Measurements from ENCODE around the gene NPAS2. TPM values are rescaled to one million over a fixed set of nuclear protein-coding genes. Genes with fewer than 3 reads are reported as not detected.
A peak's percentile ranks its signal among the peaks of the same experiment; 100 is the strongest.

Gene NPAS2
- total and polyA plus RNA-seq, 2 donors (not counting 3 experiments of a cell fraction or from before 2014, with no cell fraction given) = 29.0 to 53.9 TPM

DNA sequence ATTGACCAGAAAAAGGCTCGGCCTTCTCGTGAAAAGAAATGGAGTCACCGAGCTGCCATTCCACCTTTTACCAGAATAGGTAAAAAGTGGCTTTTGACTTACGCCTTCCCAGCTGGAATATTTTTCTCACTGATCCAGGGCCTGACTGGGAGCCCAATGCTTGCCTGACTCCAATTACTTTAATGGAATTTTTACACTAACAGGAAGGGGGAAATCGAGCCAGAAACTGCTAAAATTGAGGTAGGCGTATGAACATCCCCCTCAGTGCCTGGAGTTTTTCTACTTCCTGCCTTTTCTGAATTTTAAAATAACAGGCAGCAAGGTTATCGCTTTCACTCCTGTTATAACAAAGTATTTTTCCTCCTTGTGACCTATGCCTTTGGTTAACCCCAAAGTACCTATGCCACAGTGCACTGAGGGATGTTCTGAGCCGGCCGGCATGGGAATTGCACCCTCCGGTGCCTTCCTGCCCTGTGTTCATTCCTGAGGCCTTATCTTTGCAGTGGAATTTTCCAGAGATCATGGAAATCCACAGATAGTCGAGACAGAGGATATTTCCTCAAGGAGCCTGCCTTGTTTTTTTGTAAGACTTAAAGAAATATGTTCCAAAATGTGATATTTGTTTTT is 163.9 kb downstream of the NPAS2 start:
- H3K9me1 ChIP-seq (replicated peaks; ENCODE audit: control insufficient read depth, extremely low read depth, insufficient read depth, low read length) = no peaks in the 10 kb centered on the region
- ChIA-PET CTCF (interaction anchor here (1.6 to 2.0 kb wide), 3 partner anchors 254 to 377 kb away, joined by 3 to 27 read pairs (median 10); no protein-coding TSS in a partner anchor), POLR2A (no interaction called here)
- H3K9me3 ChIP-seq (replicated peaks; ENCODE audit: control insufficient read depth, insufficient read depth, low read length) = no peaks in the 10 kb centered on the region
- H3K9ac ChIP-seq (replicated peaks; ENCODE audit: extremely low read depth, insufficient read depth, low read length) = no peak overlapping the region
- FAIRE-seq = no peak
- no peak overlapping the region for H3K4me3 ChIP-seq (replicated peaks in 1 of 3; ENCODE audit: insufficient read depth in 1 of 3, low read depth in 1 of 3, low read length in 3 of 3)
- no peak overlapping the region for H3K27ac ChIP-seq (ENCODE audit: insufficient read depth, low read depth, low read length)
- TF ChIP-seq JUN (IDR thresholded peaks at IDR 0.05; ENCODE audit: borderline replicate concordance, insufficient read depth, insufficient read length, low read depth) = no peak
- TF ChIP-seq, protein P1, sequence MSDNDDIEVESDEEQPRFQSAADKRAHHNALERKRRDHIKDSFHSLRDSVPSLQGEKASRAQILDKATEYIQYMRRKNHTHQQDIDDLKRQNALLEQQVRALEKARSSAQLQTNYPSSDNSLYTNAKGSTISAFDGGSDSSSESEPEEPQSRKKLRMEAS (IDR thresholded peaks at IDR 0.05; ENCODE audit: insufficient read depth, insufficient read length) = no peak
- TF ChIP-seq, protein P2, sequence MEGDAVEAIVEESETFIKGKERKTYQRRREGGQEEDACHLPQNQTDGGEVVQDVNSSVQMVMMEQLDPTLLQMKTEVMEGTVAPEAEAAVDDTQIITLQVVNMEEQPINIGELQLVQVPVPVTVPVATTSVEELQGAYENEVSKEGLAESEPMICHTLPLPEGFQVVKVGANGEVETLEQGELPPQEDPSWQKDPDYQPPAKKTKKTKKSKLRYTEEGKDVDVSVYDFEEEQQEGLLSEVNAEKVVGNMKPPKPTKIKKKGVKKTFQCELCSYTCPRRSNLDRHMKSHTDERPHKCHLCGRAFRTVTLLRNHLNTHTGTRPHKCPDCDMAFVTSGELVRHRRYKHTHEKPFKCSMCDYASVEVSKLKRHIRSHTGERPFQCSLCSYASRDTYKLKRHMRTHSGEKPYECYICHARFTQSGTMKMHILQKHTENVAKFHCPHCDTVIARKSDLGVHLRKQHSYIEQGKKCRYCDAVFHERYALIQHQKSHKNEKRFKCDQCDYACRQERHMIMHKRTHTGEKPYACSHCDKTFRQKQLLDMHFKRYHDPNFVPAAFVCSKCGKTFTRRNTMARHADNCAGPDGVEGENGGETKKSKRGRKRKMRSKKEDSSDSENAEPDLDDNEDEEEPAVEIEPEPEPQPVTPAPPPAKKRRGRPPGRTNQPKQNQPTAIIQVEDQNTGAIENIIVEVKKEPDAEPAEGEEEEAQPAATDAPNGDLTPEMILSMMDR (IDR thresholded peaks at IDR 0.05; ENCODE audit: extremely low read depth in 1 of 2, insufficient read depth in 1 of 2, low read depth in 1 of 2, low read length in 2 of 2) = no peak
- TF ChIP-seq EZH2 (IDR thresholded peaks at IDR 0.05; ENCODE audit: borderline replicate concordance, low read depth, low read length, severe bottlenecking) = no peak
- TF ChIP-seq POLR2A (IDR thresholded peaks at IDR 0.05; ENCODE audit: low read depth, low read length) = no peak
- peak; percentile 53 for DNase-seq (ENCODE audit: low read depth, low spot score)
- H3K79me2 ChIP-seq (ENCODE audit: control insufficient read depth, insufficient read depth, low read length) = no peaks in the 10 kb centered on the region
- H3K36me3 ChIP-seq (ENCODE audit: control insufficient read depth in 2 of 2, extremely low read depth in 1 of 2, insufficient read depth in 2 of 2, low read length in 2 of 2) = peaks cover 3 to 18% of the 10 kb centered on the region in 2 experiments
- H3K27me3 ChIP-seq (ENCODE audit: control insufficient read depth in 2 of 2, insufficient read depth in 2 of 2, low read length in 2 of 2) = no peaks in the 10 kb centered on the region
- dilution Hi-C loops (cut with MboI; ENCODE audit: extremely low pct_ligation_motif_present, low sequenced_read_pairs) = no loop called here
- H2AFZ ChIP-seq (ENCODE audit: low read depth, low read length) = no peak overlapping the region
- H4K20me1 ChIP-seq (replicated peaks; ENCODE audit: control insufficient read depth, extremely low read depth, insufficient read depth, low read length) = no peaks in the 10 kb centered on the region
- no TSS peak for BruUV-seq (replicated peaks)
- H3K4me2 ChIP-seq (ENCODE audit: insufficient read depth, low read length) = no peak overlapping the region
- H3K4me1 ChIP-seq (ENCODE audit: control insufficient read depth, extremely low read depth, insufficient read depth, low read length) = peaks cover 10% of the 10 kb centered on the region
- intact Hi-C loops (cut with micrococcal nuclease) = loop anchor here (1.0 to 10.0 kb wide), 4 partner anchors 59 to 559 kb away; no protein-coding TSS in a partner anchor
